ENCODE results near the gene HYI. TPM values are rescaled to one million over a fixed set of nuclear protein-coding genes. Genes with fewer than 3 reads are reported as not detected.

The HYI gene
- total RNA-seq, 1 donor from 2014 or later = 56.4 TPM

DNA sequence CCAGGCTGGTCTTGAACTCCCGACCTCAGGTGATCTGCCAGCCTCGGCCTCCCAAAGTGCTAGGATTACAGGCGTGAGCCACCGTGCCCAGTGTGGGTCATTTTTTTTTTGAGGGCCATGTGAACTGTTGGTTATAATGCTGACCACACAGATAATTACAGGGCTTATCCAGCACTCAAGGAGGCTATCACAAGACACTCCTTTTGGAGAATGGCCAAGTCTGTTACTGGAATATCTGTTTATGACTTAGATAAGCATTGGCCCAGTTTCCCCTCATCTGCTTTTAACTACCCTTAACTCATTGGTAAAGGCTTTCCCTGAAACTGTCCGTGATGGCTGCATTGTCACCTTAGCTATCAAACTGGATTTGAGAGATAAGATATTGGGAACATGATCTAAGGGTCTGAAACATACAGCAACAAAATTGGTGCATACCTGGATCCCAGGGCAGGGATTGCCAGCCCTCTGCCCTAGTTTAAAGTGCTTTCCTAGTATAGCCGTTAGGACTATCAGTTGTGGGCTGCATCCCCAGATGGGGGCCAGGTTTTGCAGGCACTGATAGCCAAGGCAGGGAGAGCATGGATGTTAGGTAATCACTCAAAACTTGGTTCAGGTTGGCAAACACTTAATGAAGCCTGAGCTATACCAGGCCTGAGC lies 48.4 kb downstream of the HYI start:
- no peaks in the 10 kb centered on the region for H3K9me3 ChIP-seq

DNA sequence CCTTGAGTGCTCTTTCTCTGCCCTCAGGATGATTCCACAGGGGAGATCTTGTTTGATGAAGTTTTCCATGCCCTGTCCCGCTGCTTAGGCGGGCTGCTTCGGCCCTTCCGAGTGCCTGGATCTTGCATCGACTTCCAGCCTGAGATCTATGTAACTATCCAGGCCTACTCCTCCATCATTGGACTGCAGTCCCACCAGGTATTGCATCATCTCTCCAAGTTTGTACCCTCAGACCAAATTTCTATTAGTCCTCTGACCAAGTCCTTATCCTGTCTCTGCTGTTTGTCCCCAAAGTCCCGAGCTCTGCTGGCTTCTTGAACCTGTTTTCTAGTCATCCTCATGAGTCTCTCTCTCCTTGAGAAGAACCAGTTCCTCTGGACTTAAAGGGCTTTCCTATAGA lies 49.4 kb downstream of the HYI start:
- Histone ChIP-seq H3K9me3 (no peaks in the 10 kb centered on the region), H3K36me3 (peaks cover 54 to 59% of the 10 kb centered on the region in 2 donors), H3K4me3 (no peak overlapping the region), H3K4me1 (no peaks in the 10 kb centered on the region), H3K27me3 (no peaks in the 10 kb centered on the region), H3K27ac (no peak overlapping the region)
- no peak for DNase-seq (ENCODE audit: low spot score in 2 of 2)
- intact Hi-C loops (cut with DNase I) = no loop called here
- TF ChIP-seq, protein P1, sequence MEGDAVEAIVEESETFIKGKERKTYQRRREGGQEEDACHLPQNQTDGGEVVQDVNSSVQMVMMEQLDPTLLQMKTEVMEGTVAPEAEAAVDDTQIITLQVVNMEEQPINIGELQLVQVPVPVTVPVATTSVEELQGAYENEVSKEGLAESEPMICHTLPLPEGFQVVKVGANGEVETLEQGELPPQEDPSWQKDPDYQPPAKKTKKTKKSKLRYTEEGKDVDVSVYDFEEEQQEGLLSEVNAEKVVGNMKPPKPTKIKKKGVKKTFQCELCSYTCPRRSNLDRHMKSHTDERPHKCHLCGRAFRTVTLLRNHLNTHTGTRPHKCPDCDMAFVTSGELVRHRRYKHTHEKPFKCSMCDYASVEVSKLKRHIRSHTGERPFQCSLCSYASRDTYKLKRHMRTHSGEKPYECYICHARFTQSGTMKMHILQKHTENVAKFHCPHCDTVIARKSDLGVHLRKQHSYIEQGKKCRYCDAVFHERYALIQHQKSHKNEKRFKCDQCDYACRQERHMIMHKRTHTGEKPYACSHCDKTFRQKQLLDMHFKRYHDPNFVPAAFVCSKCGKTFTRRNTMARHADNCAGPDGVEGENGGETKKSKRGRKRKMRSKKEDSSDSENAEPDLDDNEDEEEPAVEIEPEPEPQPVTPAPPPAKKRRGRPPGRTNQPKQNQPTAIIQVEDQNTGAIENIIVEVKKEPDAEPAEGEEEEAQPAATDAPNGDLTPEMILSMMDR (IDR thresholded peaks at IDR 0.05) = no peak

More for the DNA sequence above, 48.4 kb downstream of the HYI start:
- TF ChIP-seq, protein P1 (IDR thresholded peaks at IDR 0.05) = no peak
- peaks cover 59 to 60% of the 10 kb centered on the region in 2 donors for H3K36me3 ChIP-seq
- intact Hi-C loops (cut with DNase I) = no loop called here
- no peak overlapping the region for H3K4me3 ChIP-seq
- no peak overlapping the region for H3K27ac ChIP-seq
- no peaks in the 10 kb centered on the region for H3K27me3 ChIP-seq
- no peaks in the 10 kb centered on the region for H3K4me1 ChIP-seq
- no peak for DNase-seq (ENCODE audit: low spot score in 2 of 2)

DNA sequence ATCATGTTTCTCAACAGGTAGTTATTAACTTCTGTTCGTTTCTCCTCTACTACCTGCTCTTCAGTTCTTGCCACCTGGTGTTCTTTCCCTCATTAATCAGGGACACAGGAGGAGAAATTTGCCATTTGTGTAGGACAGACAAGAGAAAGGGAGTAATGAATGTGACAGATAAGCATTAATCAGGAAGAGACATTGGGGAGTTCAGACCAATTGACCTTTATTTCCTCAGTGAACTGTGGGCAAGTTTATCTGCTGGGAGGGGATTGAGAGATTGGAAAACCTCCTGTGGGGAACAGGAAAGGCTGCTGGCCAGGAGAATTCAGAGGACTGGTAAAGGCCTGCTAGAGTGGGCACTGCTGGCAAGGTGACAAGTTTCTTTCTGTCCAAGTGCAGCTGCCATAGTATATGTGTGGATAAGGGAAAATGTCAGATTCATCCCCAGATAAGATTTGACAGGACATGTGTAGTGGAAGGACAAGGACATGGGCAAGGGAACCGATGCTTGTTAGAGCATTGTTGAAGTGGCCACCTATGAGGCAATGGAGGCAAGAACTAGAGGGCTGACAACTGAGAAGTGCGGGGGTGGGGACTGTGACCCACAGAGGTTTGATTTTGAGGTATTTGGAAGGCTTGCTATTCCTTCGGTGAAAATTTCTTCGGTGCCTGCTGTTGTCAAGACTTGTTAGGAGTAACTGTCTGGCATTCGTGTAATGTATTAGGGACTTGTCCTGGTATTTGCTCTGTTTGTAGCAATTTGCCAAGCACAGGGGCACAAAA lies 51.5 kb downstream of the HYI start:
- Histone ChIP-seq H3K27me3 (no peaks in the 10 kb centered on the region), H3K9me3 (no peaks in the 10 kb centered on the region), H3K36me3 (peaks cover 43% of the 10 kb centered on the region in 2 donors), H3K27ac (no peak overlapping the region), H3K4me1 (no peaks in the 10 kb centered on the region), H3K4me3 (no peak overlapping the region)
- DNase-seq (ENCODE audit: low spot score in 2 of 2) = no peak
- TF ChIP-seq, protein P1 (IDR thresholded peaks at IDR 0.05) = no peak
- intact Hi-C loops (cut with DNase I) = no loop called here

Other genes starting within 250 kb of the HYI start
- gene TMEM125, start 183.9 kb downstream of the HYI start, total RNA-seq = not detected
- gene C1orf210, start 168.3 kb downstream of the HYI start, total RNA-seq = not detected
- 120 TPM for gene TIE1, start 152.9 kb downstream of the HYI start, total RNA-seq
- not detected for gene MPL, start 116.1 kb downstream of the HYI start, total RNA-seq
- gene CDC20, start 95.0 kb downstream of the HYI start, total RNA-seq = not detected
- gene ELOVL1, start 85.9 kb downstream of the HYI start, total RNA-seq = 39.9 TPM
- 15.3 TPM for gene MED8, start 64.1 kb downstream of the HYI start, total RNA-seq
- gene SZT2, start 64.0 kb downstream of the HYI start, total RNA-seq = 35.9 TPM
- gene PTPRF, start 77.0 kb upstream of the HYI start, total RNA-seq = 43.6 TPM
- 23.3 TPM for gene KDM4A, start 196.2 kb upstream of the HYI start, total RNA-seq